ENCODE measurements around the gene SPON2. TPM values are rescaled to one million over a fixed set of nuclear protein-coding genes. Genes with fewer than 3 reads are reported as not detected.
"Not testable (repeated sequence)": the region's sequence is repeated elsewhere in the genome, so short reads cannot be mapped to it uniquely, and the experiment has no call there.

The SPON2 gene
- total RNA-seq, 1 donor from 2014 or later = 6.1 TPM

GRCh38 chr4:1156069-1156468, 16.3 kb downstream of the SPON2 start:
- FAIRE-seq (no peak), DNase-seq (ENCODE audit: low spot score in 2 of 2) (no peak)

GRCh38 chr4:1155314-1155713, 17.1 kb downstream of the SPON2 start:
- no peak for FAIRE-seq

GRCh38 chr4:1154523-1155182, 17.7 kb downstream of the SPON2 start:
- DNase-seq (ENCODE audit: low spot score in 2 of 2) = no peak
- no peak for FAIRE-seq

More at GRCh38 chr4:1155314-1155713, 17.1 kb downstream of the SPON2 start:
- DNase-seq (ENCODE audit: low spot score in 2 of 2) = no peak

GRCh38 chr4:1154126-1154522, 18.3 kb downstream of the SPON2 start:
- no peak for FAIRE-seq
- peak in 1 of 2 donors; percentile 22 for DNase-seq (ENCODE audit: low spot score in 2 of 2)

- no peak for FAIRE-seq
These were observed 18.8 kb downstream of the SPON2 start for GRCh38 chr4:1153567-1154090.

GRCh38 chr4:1152290-1152689, 20.1 kb downstream of the SPON2 start:
- FAIRE-seq (no peak), DNase-seq (ENCODE audit: low spot score in 2 of 2) (no peak)

More at GRCh38 chr4:1153567-1154090, 18.8 kb downstream of the SPON2 start:
- no peak for DNase-seq (ENCODE audit: low spot score in 2 of 2)

- DNase-seq (ENCODE audit: low spot score in 2 of 2) (no peak), FAIRE-seq (no peak)
These were observed 20.8 kb downstream of the SPON2 start for GRCh38 chr4:1151541-1151940.

- FAIRE-seq (no peak), DNase-seq (ENCODE audit: low spot score in 2 of 2) (no peak)
These were observed 21.5 kb downstream of the SPON2 start for GRCh38 chr4:1150875-1151274.

GRCh38 chr4:1139860-1140259, 32.5 kb downstream of the SPON2 start:
- DNase-seq (ENCODE audit: low spot score in 2 of 2) = no peak
- FAIRE-seq = no peak

GRCh38 chr4:1137850-1138249, 34.5 kb downstream of the SPON2 start:
- no peak for FAIRE-seq
- no peak for DNase-seq (ENCODE audit: low spot score in 2 of 2)

GRCh38 chr4:1137063-1137776, 35.2 kb downstream of the SPON2 start:
- DNase-seq (ENCODE audit: low spot score in 2 of 2) = no peak
- no peak for FAIRE-seq

- DNase-seq (ENCODE audit: low spot score in 2 of 2) (no peak), FAIRE-seq (no peak)
These were observed 36.3 kb downstream of the SPON2 start for GRCh38 chr4:1136048-1136447.

- FAIRE-seq = no peak
- no peak for DNase-seq (ENCODE audit: low spot score in 2 of 2)
These were observed 39.4 kb downstream of the SPON2 start for GRCh38 chr4:1133033-1133432.

- DNase-seq (ENCODE audit: low spot score in 2 of 2) = peak; percentile 41 to 61
- FAIRE-seq = no peak
These were observed 41.8 kb downstream of the SPON2 start for GRCh38 chr4:1130316-1131186.

GRCh38 chr4:1126506-1126905, 45.9 kb downstream of the SPON2 start:
- FAIRE-seq (no peak), DNase-seq (ENCODE audit: low spot score in 2 of 2) (no peak)

GRCh38 chr4:1125466-1125865, 46.9 kb downstream of the SPON2 start:
- not testable (repeated sequence) for FAIRE-seq; DNase-seq (ENCODE audit: low spot score in 2 of 2)

- no peak for DNase-seq (ENCODE audit: low spot score in 2 of 2)
- no peak for FAIRE-seq
These were observed 47.6 kb downstream of the SPON2 start for GRCh38 chr4:1124818-1125217.

- FAIRE-seq (no peak), DNase-seq (ENCODE audit: low spot score in 2 of 2) (no peak)
These were observed 49.9 kb downstream of the SPON2 start for GRCh38 chr4:1122505-1122904.

Data from frontal cortex (tissue), 4 donors.